NCI-H524 (cell line): ENCODE measurements around the gene TMTC4.
A peak's percentile ranks its signal among the peaks of the same experiment; 100 is the strongest.
"Not testable (repeated sequence)": the region's sequence is repeated elsewhere in the genome, so short reads cannot be mapped to it uniquely, and the experiment has no call there.

ENCODE experiments used
- DNase-seq, 2 experiments: peaks; one replicate each; lab custom pipeline; 2025; lab: John Stamatoyannopoulos, UW

The TMTC4 gene, protein sequence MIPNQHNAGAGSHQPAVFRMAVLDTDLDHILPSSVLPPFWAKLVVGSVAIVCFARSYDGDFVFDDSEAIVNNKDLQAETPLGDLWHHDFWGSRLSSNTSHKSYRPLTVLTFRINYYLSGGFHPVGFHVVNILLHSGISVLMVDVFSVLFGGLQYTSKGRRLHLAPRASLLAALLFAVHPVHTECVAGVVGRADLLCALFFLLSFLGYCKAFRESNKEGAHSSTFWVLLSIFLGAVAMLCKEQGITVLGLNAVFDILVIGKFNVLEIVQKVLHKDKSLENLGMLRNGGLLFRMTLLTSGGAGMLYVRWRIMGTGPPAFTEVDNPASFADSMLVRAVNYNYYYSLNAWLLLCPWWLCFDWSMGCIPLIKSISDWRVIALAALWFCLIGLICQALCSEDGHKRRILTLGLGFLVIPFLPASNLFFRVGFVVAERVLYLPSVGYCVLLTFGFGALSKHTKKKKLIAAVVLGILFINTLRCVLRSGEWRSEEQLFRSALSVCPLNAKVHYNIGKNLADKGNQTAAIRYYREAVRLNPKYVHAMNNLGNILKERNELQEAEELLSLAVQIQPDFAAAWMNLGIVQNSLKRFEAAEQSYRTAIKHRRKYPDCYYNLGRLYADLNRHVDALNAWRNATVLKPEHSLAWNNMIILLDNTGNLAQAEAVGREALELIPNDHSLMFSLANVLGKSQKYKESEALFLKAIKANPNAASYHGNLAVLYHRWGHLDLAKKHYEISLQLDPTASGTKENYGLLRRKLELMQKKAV

DNA sequence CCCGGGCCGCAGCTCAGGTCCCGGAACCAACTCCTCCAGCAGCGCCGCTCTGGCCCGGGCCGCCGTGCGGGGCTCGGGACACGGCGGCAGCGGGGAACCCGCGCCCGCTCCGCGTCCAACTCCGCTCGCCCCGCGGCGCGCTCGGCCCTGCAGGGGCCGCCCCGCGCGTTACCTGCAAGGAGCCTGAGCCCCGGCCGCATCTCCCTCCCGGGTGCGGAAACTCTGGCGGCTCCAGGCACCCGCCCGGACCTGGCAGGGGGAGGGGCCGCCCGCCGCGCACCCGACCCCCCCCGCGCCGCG is at the start of gene TMTC4:
TMTC4 (minus strand) TSS at position 224 of the 300 bp plus-strand sequence. CDS start 4,433 bp downstream, outside the sequence.
- no peak for DNase-seq

GRCh38 chr13:100722517-100722916 is 47.9 kb upstream of the TMTC4 start:
- DNase-seq: peak in 1 of 2 experiments; percentile 3

DNA sequence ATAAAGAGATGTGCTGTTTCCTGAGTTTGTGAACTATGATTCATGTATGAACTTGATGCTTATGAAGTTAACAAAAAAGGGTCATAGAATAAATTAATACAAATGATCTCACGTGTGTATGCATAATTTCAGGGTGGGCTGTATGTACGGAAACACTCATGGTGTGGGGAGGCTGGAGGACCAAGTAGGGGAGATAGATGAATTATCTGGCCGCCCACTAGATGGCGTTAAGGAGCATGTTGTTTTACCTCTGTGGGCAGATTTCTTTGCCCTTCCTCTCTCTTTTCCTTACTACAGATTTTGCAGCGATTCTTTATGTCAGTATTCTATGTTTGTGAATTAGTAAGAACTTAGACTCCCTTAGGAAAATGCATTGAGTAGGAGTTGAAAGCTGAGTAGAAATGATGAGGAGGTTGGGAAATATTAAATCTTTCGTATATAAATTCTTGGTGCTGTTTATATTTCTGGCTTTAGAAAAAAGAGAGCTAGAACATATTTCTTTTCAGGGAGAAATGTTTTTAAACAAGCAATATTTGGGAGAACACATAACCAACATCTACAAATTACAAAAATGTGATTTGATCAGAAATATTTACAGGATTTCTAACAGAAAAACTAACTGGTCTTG is 47.4 kb upstream of the TMTC4 start:
- peak in 1 of 2 experiments; percentile 61 for DNase-seq

DNA sequence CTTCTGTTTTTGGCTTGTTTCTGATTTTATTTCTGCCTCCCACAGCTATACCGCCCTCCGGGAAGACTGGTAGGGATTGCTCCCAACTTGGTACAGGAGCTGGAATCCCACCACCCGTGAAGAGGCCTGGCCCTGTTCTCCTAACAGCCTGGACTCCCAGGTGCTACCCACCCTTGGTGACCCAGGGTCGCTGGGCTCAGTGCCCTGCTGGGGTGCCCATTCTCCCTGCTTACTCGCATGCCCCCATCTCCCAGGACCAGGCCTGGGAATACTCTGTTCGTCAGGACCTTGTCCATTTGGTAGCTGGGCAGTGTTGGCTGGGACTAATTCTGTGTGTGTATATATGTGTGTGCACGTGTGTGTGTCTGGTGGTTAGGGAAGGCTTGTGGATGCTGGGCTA is 41.0 kb upstream of the TMTC4 start:
- DNase-seq: no peak

GRCh38 chr13:100714478-100714877 is 39.9 kb upstream of the TMTC4 start:
- DNase-seq: no peak

- DNase-seq: no peak
These were observed 35.6 kb upstream of the TMTC4 start for GRCh38 chr13:100710176-100710575.

DNA sequence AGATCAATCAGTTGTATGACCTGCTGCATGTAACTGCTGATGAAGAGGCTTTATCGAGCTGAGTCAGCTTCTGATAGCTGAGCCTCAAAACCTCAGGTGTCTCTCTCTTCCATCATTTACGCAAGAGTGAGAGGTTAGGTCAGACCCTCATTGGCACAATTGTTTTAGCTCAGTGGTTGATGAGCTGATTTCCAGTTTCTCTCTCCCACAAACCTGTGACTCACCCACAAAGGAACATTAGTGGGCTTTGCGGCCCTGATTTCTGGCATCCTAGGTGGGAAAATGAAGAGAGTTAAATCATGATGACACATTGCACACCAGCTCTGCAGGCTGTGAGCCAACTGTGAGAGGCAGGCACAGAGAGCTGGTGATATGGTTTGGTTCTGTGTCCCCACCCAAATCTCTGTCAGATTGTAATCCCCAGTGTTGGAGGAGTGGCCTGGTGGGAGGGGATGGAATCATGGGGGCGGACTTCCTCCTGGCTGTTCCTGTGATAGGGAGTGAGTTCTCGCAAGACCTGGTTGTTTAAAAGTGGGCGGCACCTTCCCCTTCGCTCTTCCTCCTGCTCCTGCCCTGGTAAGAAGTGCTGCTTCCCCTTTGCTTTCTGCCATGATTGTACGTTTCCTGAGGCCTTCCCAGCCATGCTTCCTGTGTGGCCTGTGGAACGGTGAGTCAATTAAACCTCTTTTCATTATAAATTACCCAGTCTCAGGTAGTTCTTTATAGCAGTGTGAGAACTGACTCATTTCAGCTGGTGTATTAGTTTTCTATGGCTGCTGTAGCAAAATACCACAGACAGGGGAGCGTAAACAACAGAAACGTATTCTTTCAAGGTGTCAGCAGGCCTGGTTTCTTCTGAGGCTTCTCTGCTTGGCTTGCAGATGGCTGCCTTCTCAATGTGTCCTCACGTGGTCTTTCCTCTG is 33.5 kb upstream of the TMTC4 start:
- no peak for DNase-seq

- DNase-seq: not testable (repeated sequence)
These were observed 23.7 kb upstream of the TMTC4 start for GRCh38 chr13:100698331-100698730.

- DNase-seq: no peak
These were observed 20.8 kb upstream of the TMTC4 start for GRCh38 chr13:100695509-100695773.

DNA sequence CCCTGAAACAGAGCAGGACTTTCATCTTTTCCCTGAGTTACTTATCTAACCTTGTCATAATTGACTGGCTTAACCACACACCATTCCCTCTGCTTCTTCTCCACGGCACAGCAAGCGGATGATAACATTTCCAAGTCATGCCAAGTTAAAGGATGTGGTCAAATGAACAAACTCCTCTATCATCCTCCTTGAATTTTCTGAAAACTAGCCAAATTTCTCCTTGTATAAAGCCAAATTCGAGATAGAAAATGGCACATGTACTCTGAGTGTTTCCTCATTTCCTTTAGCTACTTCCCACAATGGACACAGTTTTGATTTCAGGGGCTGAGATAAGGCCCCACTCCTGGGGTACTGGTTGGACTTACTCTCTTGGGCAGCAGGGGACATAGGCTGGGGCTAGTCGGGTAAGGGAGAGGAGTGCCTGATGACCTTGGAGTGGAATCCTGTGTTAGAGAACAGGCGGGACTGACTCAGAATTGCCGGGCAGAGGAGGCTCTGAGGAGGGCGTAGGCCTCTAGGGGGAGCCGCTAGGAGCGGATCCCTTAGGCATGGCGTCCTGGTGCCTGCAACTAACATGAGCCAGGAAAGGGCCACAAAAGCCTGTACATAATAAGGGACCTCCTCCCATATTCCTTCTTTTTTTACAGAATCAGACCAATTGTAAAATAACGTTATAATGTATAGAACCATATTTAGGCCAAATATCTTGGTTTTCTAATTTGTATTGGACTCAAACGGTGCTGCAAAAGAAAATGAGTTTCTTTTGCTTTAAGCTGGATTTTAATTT is 20.3 kb upstream of the TMTC4 start:
- peak in 1 of 2 experiments; percentile 32 for DNase-seq

DNA sequence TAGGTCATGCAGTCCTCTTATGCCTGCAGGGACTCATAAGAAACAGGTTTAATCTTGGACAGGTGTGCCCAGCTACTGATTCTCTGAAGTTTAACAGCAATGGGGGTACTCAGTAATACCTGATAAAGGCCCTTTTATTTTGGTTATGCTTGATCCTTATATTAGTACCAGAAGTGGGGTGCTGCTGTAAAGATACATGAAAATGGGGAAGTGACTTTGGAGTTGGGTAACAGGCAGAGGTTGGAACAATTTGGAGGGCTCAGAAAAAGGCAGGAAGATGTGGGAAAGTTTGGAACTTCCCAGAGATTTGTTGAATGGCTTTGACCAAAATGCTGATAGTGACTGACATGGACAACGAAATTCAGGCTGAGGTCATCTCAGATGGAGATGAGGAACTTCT is 14.6 kb upstream of the TMTC4 start:
- DNase-seq: no peak

GRCh38 chr13:100680131-100680530 is 5.5 kb upstream of the TMTC4 start:
- DNase-seq: no peak

DNA sequence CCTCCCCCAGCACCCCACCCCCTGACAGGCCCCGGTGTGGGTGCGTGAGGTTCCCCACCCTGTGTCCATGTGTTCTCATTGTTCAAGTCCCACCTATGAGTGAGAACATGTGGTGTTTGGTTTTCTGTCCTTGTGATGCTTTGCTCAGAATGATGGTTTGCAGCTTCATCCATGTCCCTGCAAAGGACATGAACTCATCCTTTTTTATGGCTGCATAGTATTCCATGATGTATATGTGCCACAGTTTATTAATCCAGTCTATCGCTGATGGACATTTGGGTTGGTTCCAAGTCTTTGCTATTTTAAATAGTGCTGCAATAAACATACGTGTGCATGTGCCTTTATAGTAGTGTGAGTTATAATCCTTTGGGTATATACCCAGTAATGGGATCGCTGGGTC is 2.5 kb upstream of the TMTC4 start:
- DNase-seq: not testable (repeated sequence)

GRCh38 chr13:100675661-100676129 is 1.1 kb upstream of the TMTC4 start:
- DNase-seq: no peak

- DNase-seq: peak; percentile 79 to 94
These were observed 471 bp upstream of the TMTC4 start for GRCh38 chr13:100674872-100675660.

DNA sequence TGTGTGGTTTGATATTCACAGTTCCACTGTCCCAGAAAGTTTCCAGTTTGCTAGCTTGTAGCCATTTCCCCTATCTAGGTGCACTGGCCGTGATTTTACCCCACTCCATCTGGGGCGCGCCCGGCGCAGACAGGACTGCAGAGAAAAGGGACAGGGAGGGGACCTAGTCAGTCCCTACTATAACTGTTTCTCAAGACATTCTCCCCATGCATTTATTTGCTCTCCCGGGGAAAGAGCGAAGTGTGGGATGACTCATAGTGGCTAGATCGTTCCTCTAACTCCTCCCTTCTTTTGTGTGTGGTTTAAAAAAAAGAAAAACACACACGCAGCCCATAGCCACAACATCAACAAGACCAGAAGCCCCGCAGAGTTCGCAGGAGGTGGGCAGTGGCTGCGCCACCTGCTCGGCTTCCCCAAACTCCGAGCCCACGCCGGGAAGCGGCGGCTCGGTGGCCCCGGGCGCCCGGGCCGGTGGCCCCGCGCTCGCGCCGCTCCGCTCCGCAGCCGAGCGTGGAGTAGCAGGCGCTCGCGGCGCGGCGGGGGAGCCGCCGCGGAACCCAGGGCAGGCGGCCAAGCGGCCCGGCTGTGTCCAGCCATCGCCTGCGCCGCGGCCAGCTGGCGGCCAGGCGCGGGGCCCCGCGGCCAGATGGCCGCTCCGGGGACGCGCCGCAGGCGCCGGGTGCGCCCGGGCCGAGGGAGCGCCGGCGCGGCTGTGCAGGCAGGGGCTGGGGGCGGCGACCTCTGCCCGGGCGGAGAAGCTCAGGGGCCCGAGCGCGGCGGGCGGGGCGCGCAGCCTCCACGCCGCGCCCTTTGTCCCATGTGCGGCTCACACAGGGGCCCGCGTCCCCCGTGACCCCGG is 653 bp downstream of the TMTC4 start:
- DNase-seq: peak in 1 of 2 experiments; percentile 28

- DNase-seq: no peak
These were observed 1.3 kb downstream of the TMTC4 start for GRCh38 chr13:100673376-100673712.

DNA sequence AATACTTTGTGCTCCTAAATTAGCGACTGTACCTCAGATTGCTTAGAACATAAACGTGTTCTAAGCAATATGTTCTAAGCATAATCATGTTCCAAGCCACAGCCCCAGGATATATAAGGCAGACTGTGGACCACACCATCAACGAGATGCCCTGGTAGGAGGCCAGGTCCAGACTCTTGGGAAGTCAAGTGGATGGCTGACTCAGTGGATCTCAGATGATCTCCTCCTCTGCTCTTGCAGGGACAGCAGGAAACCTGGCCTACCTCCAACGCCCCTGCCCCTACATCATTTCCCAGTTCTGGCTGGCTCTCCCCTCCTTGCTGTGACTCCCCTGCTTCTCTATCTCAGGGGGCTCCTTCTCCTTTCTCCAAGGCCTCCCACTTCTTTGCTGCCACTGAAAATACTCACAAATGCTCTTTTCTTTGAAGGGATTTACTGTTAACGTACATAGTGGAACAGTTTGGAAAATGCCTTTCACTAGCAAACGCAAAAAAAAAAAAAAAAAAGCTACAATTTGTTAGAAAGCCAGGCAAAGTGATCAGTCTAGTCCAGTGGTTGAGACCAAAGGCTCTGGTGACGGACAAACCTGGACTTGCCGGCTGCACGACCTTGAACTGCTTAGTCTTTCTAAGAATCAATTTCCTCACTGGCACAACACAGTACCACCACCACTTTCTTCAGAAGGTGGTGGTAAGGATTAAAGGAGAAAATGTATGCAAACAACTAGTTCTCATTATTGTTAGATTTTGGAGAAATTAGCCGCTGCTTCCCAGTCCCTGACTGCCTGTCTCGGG is 3.0 kb downstream of the TMTC4 start:
- DNase-seq: no peak

DNA sequence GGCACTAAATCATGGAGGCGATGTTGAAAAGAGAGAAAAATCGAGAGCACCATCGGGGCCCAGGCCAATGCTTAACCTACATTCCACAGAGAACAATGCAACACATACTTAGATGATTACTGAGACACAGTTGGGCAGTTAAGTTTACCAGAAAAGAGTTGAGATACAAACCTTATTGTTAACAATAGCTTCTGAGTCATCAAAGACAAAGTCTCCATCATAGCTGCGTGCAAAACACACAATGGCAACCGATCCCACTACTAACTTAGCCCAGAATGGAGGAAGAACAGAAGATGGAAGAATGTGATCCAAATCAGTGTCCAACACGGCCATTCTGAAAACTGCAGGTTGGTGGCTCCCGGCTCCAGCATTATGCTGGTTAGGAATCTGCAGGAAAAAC is 6.2 kb downstream of the TMTC4 start:
- DNase-seq: no peak
